GM19025 (cell line): ENCODE data around the gene MTHFD2L.
A peak's percentile ranks its signal among the peaks of the same experiment; 100 is the strongest.
"Not testable (repeated sequence)": the region's sequence is repeated elsewhere in the genome, so short reads cannot be mapped to it uniquely, and the experiment has no call there.

Source experiments
- ATAC-seq: cut with Tn5 transposase; IDR thresholded peaks from one replicate; pipeline ENCODE4 v1.9.1; 2021; ENCODE audit warnings: mild to moderate bottlenecking, low read depth, moderate library complexity; ENCODE audit not compliant: unreplicated experiment

Gene MTHFD2L

DNA sequence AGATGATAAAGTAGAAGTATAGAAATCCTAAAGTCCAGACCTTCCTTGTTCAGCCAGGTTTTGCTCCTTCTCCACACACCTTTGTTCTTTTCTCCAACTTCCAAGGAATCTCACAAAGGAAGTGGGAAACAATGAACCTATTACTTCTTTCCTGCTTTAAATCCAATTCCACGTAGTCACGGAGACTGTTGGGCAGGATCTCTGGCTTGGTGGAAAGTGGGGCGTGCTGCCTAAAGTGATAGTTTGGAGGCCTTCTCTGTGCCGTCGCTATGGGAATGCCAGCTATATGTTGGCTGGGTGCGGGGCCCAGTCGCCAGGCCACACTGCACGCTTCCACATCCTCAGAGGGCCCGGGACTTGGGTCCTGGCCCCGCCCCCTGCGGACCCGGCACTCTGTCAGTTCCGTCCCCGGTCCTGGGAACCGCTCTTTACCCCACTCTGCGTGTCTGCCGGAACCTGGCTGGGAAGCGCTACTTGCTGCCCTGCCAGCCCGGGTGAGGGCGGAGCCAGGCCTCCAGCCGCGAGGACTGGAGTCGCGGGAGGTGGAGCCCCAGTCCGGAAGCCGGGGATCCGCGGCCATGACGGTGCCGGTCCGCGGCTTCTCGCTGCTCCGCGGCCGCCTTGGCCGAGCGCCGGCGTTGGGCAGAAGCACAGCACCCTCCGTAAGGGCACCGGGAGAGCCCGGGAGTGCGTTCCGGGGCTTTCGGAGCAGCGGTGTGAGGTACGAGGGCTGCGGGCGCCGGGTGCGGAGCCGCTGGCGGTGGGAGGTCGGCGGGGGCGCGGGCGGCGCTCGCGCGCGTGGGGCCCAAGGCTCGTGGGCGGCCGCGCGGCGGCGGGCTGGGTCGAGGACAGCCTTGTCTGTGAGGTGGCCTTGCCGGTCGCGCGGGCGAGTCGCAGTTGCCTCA, at the start of gene MTHFD2L:
TSS of gene MTHFD2L (plus strand) at position 558 of the 905 bp plus-strand sequence. CDS start at position 579, 21 bp downstream.
- ATAC-seq: peak; percentile 97

DNA sequence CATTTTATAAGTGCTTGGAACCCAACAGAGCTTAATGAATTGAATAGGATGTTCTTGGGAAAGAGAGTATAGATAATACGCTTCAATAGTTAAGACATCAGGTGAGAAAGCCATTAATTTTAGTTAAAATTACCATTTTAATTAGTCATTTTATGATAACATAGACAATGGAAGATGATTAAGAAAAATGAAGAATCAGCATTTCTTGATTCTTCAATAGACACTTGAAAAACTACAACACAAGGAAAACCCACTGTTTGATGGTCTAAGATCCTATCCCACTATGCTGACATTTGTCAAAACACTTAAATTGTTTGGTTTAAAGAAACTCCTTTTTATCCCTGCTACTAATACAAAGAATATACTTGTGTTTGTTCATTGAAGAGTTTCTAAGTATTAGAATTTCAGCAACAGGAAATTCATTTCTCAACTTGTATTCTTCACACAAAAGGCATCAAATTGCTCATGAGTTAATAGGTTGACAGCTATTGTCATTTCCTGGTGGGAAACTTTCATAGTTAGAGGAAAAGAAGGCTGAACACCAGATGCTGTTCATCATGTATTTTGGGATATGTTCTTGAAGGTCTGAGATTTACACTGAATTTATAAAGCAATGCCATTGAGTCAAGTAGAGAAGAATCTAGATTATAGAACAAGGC, 49.3 kb upstream of the MTHFD2L start:
- no peak for ATAC-seq

DNA sequence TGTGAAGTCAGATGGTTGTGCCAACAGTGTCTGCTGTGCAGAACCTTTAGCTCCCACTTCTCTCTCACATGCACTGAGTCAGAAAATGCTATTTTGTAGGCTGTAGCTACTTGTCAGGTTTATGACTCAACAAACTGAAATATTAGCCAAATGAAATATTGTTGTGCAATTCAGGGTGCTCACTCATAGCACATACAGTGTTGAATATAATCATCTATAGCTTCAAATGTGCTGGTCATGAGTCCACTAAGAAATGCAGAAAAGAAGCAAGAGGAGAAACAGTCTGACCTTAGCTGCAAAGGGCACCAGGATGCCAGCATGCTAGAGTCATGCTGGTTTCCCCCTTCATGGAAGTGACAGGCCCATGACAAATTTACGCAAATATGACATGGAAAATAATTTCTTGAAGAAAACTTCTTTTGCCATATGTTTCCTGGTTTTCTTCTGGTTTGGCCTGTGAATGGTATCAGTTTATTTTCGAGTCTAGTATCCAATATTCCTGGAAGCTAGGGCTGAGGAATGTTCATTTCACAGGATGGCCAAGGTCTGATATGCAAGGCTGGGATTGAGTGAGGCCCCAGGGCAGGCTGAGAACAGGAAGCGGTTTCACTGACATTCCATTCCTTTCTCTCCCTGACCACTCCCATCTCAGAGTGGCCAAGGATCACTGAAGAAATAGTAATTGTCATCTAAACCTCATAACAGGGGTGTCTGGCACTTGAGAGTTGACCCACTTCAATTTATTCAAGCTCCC, 48.6 kb upstream of the MTHFD2L start:
- ATAC-seq: no peak

DNA sequence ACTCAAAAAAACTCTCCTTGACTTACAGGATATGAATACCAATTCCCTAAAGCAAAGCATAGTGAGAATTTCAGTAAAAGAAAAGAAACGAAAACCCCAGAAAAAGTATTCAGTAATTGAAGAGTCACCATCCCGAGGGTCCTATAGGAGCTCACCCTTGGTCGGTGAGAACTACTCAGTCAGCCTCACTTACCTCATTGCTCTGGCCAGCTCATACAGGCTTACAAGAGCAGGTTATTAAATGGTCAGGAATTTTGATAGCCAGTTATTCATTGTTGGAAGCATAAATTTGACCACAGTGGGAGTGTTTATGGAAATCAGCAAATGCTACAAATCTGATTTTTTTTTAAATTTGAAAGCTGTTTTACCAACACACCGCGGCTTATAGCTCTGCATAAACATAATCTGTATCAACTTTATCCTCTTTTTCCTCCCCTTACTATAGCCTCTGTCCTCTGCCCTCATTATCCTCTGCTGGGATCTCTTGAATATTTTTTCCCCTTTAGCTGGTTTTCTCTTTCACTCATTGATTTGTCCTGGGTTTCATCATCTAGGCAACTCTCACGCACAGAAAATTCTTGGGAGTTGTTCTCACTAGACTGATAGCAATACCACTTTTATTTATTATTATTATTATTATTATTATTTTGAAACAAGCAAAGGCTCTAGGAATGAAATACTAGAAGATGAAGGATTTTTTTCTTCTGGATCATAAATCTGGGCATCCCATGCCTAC, 47.9 kb upstream of the MTHFD2L start:
- ATAC-seq: no peak

DNA sequence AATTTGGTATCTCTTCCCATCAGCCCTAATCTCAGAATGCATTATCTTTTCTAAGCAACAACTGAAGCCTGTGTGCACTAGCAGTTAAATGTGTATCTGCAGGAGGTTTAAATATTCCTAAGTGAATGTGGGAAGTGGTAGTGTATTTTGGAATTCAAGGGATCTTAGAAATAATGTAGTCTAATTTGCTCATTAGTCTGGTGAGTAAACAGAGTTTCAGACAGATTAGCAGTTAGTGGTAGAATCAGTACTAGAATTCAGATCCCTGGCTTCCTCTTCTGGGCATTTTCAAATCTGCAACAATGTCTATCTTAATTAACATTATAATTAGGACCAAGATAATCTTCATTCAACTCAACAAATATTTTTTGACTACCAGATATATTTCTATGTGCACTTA, 47.2 kb upstream of the MTHFD2L start:
- no peak for ATAC-seq

DNA sequence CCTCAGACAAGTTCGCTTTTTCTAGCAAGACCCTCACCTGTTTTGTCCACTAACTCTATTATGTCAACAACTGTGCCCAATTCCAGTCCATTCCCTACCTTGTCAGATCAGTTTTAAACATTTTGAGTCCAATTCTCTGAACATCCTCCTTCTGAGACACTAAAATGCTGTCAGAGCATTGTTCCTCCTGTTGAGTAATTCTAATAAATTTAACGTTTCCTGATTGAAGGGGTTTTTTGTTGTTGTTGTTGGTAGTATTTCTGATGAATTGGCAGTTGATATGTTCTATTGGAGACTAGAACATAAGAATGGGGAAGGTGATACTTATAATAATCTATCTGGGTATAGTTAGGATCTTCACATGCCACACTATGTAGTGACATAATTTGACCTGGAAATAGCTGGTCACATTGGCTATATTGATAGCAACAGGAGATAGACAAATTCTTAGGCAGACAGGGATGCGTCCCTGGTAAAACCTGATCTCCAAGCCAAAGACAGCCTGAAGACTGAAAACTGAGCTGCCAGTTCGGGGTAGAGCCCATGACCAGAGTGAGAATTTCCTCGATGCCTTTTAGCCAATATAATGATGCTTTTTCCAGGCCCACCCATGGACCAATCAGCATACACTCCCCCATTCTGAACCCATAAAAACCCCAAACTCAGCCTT, 46.5 kb upstream of the MTHFD2L start:
- ATAC-seq: no peak

DNA sequence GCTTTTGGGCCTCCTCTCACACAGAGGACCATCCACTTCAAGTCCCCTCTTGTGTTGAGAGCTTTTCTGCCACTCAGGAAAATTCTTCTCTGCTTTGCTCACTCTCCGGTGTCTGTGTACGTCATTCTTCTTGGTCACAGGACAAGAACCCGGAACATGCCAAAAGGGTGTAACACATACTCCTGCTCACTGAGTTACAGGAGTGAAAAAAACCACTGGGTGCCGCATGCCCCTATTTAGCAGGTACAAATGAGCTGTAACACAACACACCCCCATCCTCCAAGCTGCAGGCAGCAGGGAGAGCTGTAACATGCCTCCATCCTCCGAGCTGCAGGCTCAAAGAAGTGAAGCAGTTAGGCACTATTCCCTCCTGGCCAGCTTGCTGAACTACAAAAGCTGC, 45.9 kb upstream of the MTHFD2L start:
- no peak for ATAC-seq

DNA sequence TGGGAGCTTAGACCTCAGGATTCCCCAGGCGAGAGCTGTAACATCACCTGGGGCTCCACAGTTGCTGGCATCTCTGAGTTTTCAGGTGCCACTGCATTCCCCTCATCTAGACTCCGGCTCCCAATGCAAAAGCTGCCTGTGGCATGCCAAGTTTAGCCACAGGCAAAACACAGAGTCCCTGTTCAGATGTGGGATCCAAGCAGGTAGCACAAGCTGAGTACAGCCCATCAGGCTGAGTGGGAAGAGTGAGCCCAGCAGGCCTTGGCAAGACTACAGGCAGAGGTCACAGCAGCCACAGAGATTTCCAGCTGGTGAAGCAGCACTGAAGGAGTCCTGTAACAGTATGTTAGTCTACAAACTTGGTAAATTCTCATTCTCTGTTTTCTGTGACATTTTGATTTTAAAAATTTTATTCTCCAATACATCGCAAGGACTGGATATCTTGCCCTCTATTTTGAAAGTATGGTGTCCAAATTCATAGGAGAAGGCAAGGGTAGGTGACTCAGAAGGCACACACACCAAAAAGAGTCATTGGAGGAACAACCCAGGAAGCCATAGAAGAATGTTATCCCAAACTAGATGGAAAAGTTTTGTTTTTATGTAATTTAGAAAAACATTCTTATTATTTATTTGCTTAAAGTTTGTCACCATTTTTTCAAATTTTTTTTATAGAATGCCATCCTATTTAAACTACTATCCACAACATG, 45.4 kb upstream of the MTHFD2L start:
- ATAC-seq: no peak

DNA sequence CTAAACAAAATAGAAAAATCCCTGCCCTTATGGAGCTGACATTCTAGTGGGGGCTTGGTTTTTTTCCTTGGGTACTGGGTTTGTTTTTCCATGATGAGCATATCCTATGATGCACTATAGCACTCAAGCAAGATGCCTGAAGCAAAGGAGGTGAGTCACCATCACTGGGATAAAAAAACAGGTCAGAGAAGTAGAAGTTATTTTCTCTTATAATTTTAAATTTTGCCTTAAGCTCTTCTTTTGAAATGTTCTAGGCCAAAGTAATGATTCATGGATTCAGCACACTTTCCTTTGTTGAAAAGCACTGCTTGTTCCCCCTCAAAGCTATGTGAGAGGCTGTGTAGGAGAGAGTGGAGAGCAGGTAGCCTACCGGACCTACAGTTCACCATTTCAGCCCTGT, 43.7 kb upstream of the MTHFD2L start:
- no peak for ATAC-seq

DNA sequence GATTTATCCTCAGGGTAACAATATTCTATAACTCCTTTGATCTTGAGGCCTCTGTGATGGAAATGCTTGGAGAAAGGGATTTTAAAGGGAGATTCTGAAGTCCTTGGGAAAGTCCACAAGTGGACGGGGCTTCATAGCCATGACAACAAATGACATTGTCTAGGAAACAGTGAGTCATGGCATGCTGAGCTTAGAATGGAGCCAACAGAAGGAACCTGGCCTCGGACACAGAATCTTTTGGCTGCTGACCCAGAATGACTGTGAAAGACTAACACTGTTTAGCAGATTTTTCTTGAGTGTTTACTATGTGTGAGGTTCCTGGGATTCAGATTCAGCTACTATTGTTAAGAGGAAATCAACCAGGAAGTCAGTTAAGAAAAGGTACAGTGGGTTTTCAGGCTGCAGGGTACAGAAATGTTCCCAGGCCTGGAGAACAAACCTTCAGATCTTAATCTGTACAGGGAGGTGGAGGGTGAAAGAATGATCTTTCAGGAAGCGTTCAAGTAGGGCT, 40.8 kb upstream of the MTHFD2L start:
- ATAC-seq: no peak

DNA sequence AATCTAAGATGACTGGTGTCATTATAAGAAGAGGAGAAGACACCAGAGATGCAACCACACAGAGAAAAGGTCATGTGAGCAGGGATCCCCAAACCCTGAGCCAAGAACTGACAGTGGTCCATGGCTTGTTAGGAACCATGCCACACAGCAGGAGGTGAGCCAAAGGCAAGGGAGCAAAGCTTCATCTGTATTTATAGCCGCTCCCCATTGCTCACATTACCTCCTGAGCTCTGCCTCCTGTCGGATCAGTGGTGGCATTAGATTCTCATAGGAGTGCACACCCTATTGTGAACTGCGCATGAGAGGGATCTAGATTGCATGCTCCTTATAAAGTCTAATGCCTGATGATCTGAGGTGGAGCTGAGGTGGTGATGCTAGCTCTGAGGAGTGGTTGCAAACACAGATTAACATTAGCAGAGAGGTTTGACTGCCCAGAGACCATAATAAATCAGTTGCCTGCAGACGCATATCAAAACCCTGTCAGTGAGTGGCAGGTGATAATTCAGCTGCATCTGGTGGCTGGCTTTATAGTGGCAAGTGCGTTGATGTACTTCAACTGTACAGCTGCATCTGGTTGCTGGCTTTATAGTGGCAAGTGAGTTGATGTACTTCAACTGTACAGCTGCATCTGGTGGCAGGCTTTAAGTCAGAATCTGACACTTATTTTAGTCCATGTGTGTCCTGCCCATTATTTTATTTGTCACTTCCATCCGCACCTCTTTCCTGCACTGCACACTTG, 39.1 kb upstream of the MTHFD2L start:
- no peak for ATAC-seq

DNA sequence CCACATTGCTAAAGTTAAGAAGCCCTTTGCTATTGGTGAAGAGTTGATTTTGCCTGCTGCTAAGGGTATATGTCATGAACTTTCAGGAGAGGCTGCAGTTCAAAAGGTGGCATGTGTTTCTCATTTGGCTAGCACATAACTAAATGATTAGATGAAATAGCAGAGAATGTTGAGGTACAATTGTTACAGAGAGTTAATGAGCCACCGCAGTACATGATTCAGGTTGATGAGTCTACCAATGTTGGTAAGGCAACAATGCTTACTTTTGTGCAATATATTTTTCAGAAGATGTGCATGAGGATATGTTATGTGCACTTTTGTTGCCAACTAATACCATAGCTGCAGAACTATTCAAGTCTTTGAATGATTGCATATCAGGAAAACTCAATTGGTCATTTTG, 37.8 kb upstream of the MTHFD2L start:
- ATAC-seq: no peak

DNA sequence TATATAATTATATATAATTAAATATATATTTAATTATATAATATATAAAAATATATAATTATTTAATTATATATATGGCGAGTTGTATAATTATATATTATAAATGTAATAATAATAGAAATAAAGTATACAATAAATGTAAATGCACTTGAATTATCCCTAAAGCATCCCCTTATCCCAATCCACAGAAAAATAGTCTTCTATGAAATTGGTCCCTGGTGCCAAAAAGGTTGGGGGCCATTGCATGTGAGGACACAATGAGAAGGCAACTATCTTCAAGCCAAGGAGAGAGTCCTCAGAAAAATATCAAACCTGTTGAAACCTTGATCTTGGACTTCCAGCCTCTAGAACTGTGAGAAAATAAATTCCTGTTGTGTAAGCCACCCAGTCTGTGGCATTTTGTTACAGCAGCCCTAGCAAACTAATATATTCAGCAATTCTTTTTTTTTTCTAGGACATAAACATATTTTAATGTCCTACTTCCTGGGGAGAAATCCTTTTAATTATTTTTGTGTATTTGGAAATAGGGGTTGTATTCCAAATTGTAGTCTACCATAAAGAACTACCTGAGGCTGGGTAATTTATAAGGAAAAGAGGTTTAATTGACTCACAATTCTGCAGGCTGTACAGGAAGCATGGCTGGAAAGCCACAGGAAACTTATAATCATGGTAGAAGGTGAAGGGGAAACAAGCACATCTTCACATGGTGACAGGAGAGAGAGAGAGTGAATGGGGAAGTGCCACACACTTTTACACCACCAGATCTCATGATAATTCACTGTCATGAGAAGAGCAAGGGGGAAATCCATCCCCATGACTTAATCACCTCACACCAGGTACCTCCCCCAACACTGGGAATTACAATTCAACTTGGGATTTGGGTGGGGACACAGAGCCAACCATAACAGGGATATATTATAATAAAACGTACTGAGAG, 36.0 kb upstream of the MTHFD2L start:
- ATAC-seq: no peak

DNA sequence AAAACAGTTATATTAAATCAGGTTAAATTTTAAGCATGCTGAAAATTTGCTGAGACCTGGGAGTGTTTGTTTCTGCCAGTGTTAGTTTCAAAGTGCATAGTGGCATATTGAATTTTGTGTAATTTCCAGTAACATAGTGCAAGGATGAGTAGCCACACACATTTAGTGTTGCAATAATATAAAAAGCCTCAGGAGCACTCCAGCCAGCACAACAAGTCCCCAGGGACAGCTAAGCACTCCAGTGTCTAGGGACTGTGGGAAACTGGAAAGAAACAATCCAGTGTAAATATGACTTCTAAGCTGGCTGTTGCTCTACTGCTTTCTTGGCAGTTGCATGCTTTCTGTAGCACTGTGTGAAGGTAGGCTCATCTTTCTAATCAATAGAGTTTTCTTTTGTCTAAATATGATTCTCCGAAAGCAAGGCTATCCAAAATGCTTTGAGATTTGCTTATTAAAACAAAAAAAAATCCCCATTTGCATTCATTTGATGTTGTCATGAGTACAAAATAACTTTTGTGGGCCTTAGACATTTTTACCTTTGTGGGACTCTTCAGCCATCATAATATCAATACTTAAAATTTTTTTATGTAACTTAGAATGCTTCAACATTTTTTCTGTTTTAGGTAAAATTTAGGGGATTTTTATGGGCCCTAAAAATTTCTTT, 34.7 kb upstream of the MTHFD2L start:
- ATAC-seq: no peak

DNA sequence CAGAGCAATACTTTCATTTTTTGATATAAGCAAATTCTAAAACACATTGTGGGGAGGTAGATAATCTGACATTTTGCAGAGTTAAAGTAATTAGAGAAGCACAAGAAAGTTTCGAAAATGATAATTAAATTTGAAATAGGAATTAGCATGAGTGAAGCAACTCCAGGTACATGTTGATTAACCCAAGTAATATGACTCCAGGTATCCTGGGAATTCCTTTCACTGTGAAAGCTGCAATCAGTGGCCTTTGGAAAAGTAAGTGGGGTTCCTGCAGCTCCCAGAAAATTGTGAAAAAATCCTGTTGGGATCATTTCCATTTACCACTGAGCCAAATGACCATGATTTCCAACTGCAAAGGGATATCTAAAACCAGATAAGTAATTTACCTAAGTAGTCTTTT, 32.9 kb upstream of the MTHFD2L start:
- no peak for ATAC-seq

DNA sequence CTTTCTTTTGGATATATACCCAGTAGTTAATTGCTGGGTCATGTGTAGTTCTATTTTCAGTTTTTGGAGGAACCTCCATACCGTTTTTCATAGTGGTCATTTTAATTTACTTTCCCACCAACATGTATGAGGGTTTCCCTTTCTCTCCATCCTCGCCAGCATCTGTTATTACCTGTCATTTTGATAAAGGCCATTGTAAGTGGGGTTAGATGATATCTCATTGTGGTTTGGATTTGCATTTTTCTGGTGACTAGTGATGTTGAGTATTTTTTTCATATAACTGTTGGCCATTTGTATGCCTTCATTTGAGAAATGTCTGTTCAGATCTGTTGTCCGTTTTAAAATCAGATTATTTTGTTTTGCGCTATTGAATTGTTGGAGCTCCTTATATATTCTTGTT, 30.2 kb upstream of the MTHFD2L start:
- no peak for ATAC-seq

DNA sequence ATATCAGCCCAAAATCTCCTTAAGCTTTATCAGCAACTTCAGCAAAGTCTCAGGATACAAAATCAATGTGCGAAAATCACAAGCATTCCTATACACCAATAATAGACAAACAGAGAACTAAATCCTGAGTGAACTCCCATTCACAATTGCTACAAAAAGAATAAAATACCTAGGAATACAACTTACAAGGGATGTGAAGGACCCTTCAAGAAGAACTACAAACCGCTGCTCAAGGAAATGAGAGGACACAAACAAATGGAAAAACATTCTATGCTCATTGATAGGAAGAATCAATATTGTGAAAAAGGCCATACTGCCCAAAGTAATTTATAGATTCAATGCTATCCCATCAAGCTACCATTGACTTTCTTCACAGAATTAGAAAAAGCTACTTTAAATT, 27.1 kb upstream of the MTHFD2L start:
- not testable (repeated sequence) for ATAC-seq
